HG03558 (cell line): ENCODE measurements around the gene MOG.

ENCODE experiments used
- ATAC-seq: cut with Tn5 transposase; IDR thresholded peaks from one replicate; pipeline ENCODE4 v1.9.1; 2021; ENCODE audit warnings: moderate number of reproducible peaks; ENCODE audit not compliant: unreplicated experiment; ENCODE audit errors: extremely low read depth

The MOG gene

GRCh38 chr6:29656798-29657197 lies at the start of gene MOG:
Gene MOG, plus strand, starts transcription at chr6:29657092. Its CDS starts 118 bp downstream, at chr6:29657210.
- ATAC-seq, result no peak

- ATAC-seq, result no peak
Observed at GRCh38 chr6:29608131-29608530, 48.8 kb upstream of the MOG start.

GRCh38 chr6:29610540-29610939 lies 46.4 kb upstream of the MOG start:
- no peak for ATAC-seq

- ATAC-seq, result no peak
Observed at GRCh38 chr6:29611426-29611825, 45.5 kb upstream of the MOG start.

GRCh38 chr6:29617782-29618554 lies 38.9 kb upstream of the MOG start:
- no peak for ATAC-seq

GRCh38 chr6:29619578-29620160 lies 37.2 kb upstream of the MOG start:
- ATAC-seq, result no peak

GRCh38 chr6:29620630-29621029 lies 36.3 kb upstream of the MOG start:
- ATAC-seq, result no peak

GRCh38 chr6:29624520-29624961 lies 32.4 kb upstream of the MOG start:
- ATAC-seq, result no peak

GRCh38 chr6:29625337-29625930 lies 31.5 kb upstream of the MOG start:
- ATAC-seq, result no peak

GRCh38 chr6:29626948-29627754 lies 29.7 kb upstream of the MOG start:
- ATAC-seq, result no peak

GRCh38 chr6:29627755-29628418 lies 29.0 kb upstream of the MOG start:
- no peak for ATAC-seq

- no peak for ATAC-seq
Observed at GRCh38 chr6:29628419-29629281, 28.2 kb upstream of the MOG start.

- no peak for ATAC-seq
Observed at GRCh38 chr6:29629571-29629970, 27.3 kb upstream of the MOG start.

- ATAC-seq, result no peak
Observed at GRCh38 chr6:29630315-29630714, 26.6 kb upstream of the MOG start.

- ATAC-seq, result no peak
Observed at GRCh38 chr6:29631209-29631810, 25.6 kb upstream of the MOG start.

- no peak for ATAC-seq
Observed at GRCh38 chr6:29631860-29632731, 24.8 kb upstream of the MOG start.

GRCh38 chr6:29632789-29633533 lies 23.9 kb upstream of the MOG start, which contains the start of gene GABBR1:
Gene GABBR1, minus strand, starts transcription at chr6:29633183. Its CDS starts 798 bp downstream, at chr6:29632385.
- ATAC-seq, result no peak
